ENCODE results near the gene THPO. TPM values are rescaled to one million over a fixed set of nuclear protein-coding genes. Genes with fewer than 3 reads are reported as not detected.
A peak's percentile ranks its signal among the peaks of the same experiment; 100 is the strongest.

Gene THPO
- total RNA-seq, 1 donor from 2014 or later: not detected

- no peak overlapping the region for H3K4me3 ChIP-seq (ENCODE audit: low read depth, low read length)
- TF ChIP-seq CTCF (conservative IDR thresholded peaks at IDR 0.05; ENCODE audit: low read depth, low read length): no peak
- DNase-seq (ENCODE audit: low read depth): no peak
Observed at GRCh38 chr3:184373422-184373821, 4.6 kb downstream of the THPO start.

- no peak overlapping the region for H3K4me3 ChIP-seq (ENCODE audit: low read depth, low read length)
- no peak for DNase-seq (ENCODE audit: low read depth)
- no peak for TF ChIP-seq CTCF (conservative IDR thresholded peaks at IDR 0.05; ENCODE audit: low read depth, low read length)
Observed at GRCh38 chr3:184372911-184373310, 5.1 kb downstream of the THPO start.

- TF ChIP-seq CTCF (conservative IDR thresholded peaks at IDR 0.05; ENCODE audit: low read depth, low read length): no peak
- no peak overlapping the region for H3K4me3 ChIP-seq (ENCODE audit: low read depth, low read length)
- no peak for DNase-seq (ENCODE audit: low read depth)
Observed at GRCh38 chr3:184372296-184372821, 5.6 kb downstream of the THPO start.

GRCh38 chr3:184371570-184372018 lies 6.4 kb downstream of the THPO start:
- H3K4me3 ChIP-seq (ENCODE audit: low read depth, low read length): no peak overlapping the region
- TF ChIP-seq CTCF (conservative IDR thresholded peaks at IDR 0.05; ENCODE audit: low read depth, low read length): peak; percentile 99
- peak; percentile 39 for DNase-seq (ENCODE audit: low read depth)

DNA sequence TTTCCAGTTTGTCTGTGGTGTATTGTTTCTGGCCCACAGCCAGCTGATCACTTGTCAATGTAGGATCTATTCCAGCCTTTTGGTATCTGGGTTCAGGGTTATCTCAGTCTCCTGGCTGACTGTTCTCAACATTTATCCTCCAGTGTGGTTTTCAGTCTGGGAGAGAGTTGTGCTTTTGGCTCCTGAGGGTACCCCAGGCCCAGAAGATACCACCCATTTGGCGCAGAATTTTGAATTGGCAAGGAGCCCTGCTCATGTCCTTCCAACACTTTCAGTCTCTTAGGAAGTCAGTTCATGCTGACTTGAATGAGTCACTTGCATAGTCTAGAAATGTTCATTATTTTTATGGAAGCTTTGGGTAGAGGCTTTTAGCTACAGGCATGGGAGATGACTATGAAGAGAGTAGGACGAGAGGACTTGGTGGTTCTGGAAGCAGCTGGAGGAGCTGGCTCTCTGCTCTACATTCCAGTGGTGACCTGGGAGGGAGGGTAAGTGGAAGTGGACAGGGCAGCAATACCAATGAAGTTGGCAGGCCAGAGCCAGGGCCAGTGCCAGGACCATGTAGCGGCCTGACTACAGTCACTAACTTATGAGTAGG lies 9.3 kb downstream of the THPO start:
- TF ChIP-seq CTCF (conservative IDR thresholded peaks at IDR 0.05; ENCODE audit: low read depth, low read length): no peak
- H3K4me3 ChIP-seq (ENCODE audit: low read depth, low read length): no peak overlapping the region
- DNase-seq (ENCODE audit: low read depth): no peak

- H3K4me3 ChIP-seq (ENCODE audit: low read depth, low read length): no peak overlapping the region
- DNase-seq (ENCODE audit: low read depth): no peak
- no peak for TF ChIP-seq CTCF (conservative IDR thresholded peaks at IDR 0.05; ENCODE audit: low read depth, low read length)
Observed at GRCh38 chr3:184368116-184368515, 9.9 kb downstream of the THPO start.

Data from epithelial cell of proximal tubule (primary cell).